Calu3 (cell line): ENCODE measurements around the gene AUH. TPM values are rescaled to one million over a fixed set of nuclear protein-coding genes. Genes with fewer than 3 reads are reported as not detected.
"Not testable (repeated sequence)": the region's sequence is repeated elsewhere in the genome, so short reads cannot be mapped to it uniquely, and the experiment has no call there.

Experiments used
- BruUV-seq: library from RNA; stranded (reverse); fragments of 400-500 nt; replicated peaks from 2 replicates; lab custom pipeline; 2021; lab: Mats Ljungman, UMichigan
- CTCF ChIA-PET: fragments of 300-600 bp; sonication (Branson Sonifier 250); formaldehyde crosslinking; loops from one replicate; lab custom pipeline; 2022; ENCODE audit warnings: antibody characterized with exemption; lab: Charles Lee
- DNase-seq: peaks from one replicate; pipeline ENCODE4 v3.0.0; 2022
- H3K27ac Mint-ChIP-seq: one replicate; pipeline ENCODE4 v1.8.0; 2022; ENCODE audit warnings: mixed read lengths; ENCODE audit not compliant: unreplicated experiment
- H3K27me3 Mint-ChIP-seq: one replicate; pipeline ENCODE4 v1.8.0; 2022; ENCODE audit warnings: mixed read lengths; ENCODE audit not compliant: unreplicated experiment
- H3K36me3 Mint-ChIP-seq: one replicate; pipeline ENCODE4 v1.8.0; 2022; ENCODE audit warnings: mild to moderate bottlenecking, moderate library complexity, mixed read lengths; ENCODE audit not compliant: insufficient read depth, unreplicated experiment
- H3K4me1 Mint-ChIP-seq: one replicate; pipeline ENCODE4 v1.8.0; 2022; ENCODE audit warnings: mild to moderate bottlenecking, low read depth, mixed read lengths; ENCODE audit not compliant: unreplicated experiment
- H3K4me3 Mint-ChIP-seq: one replicate; pipeline ENCODE4 v1.8.0; 2022; ENCODE audit warnings: mild to moderate bottlenecking, low read depth, moderate library complexity, mixed read lengths; ENCODE audit not compliant: unreplicated experiment
- H3K9me3 Mint-ChIP-seq: one replicate; pipeline ENCODE4 v1.8.0; 2022; ENCODE audit warnings: low read depth, mixed read lengths; ENCODE audit not compliant: unreplicated experiment
- CTCF ChIP-seq: fragments of 200-600 bp; IDR thresholded peaks from one replicate; pipeline ENCODE4 v1.8.0; 2022; ENCODE audit warnings: antibody characterized with exemption; ENCODE audit not compliant: unreplicated experiment
- intact Hi-C: fragments of 100-400 bp; cut with micrococcal nuclease; formaldehyde crosslinking; loops from one replicate; pipeline ENCODE4 v1.10.0; 2022; ENCODE audit not compliant: unreplicated experiment
- total RNA-seq: library from RNA; stranded (reverse); gene quantifications from 2 replicates; pipeline ENCODE4 v1.2.3, GENCODE V29; 2022

Gene AUH
- total RNA-seq, 1 experiment from 2014 or later, result 13.4 TPM

DNA sequence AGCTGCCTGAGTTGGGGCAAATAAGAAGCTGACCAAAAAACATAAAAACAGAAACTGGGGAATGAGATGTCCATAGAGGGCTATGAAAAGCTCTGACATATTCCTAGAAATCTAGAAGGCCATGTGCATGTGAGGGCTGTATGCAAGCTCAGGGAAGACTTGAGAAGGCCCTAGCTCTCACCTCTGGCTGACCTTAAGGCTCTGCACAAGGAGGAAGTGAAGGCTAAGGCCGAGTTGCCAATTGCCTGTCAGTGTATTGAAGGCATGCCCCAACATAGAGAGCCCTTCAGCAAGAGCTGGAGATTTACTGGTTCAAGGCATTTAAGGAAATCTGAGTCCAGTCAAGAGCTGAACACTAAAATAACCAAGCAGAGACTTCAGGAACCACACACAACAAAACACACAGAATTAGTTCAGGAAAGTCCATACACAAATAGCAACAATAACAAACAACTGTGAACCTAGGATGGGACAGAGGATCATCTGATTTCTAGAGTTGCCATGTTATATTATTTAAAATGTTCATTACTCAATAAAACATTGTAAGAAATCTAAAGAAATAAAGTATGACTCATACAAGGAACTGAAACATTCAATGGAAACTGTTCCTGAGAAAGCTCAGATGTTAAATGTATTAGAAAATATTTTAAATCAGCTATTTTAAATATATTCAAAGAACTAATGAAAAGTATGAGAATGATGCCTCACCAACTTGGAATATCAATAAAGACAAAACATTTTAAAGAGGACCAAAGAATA is 161.8 kb downstream of the AUH start:
- peak overlapping the region; percentile 85 for H3K27ac Mint-ChIP-seq
- no peaks in the 10 kb centered on the region for H3K27me3 Mint-ChIP-seq
- DNase-seq, result no peak
- CTCF ChIA-PET, result interaction anchor here (0.6 to 1.2 kb wide), 2 partner anchors 260 to 486 kb away, joined by 4 read pairs; no protein-coding TSS in a partner anchor
- H3K4me1 Mint-ChIP-seq, result peaks cover 26% of the 10 kb centered on the region
- intact Hi-C loops, result loop anchor here (5.0 to 10.0 kb wide), 2 partner anchors 165 to 222 kb away; partner anchors contain the start of gene NFIL3
- no peak overlapping the region for H3K4me3 Mint-ChIP-seq
- TF ChIP-seq CTCF, result no peak
- H3K9me3 Mint-ChIP-seq, result peaks cover 10% of the 10 kb centered on the region
- BruUV-seq, result no TSS peak
- peaks cover 10% of the 10 kb centered on the region for H3K36me3 Mint-ChIP-seq

- H3K4me3 Mint-ChIP-seq, DNase-seq, H3K27me3 Mint-ChIP-seq, CTCF ChIA-PET, BruUV-seq, H3K9me3 Mint-ChIP-seq: not testable (repeated sequence)
- intact Hi-C loops, result loop anchor here (5.0 to 10.0 kb wide), 2 partner anchors 164 to 223 kb away; partner anchors contain the start of gene NFIL3
- Mint-ChIP-seq H3K36me3 (peaks cover 10% of the 10 kb centered on the region), H3K27ac (peak overlapping the region; percentile 88), H3K4me1 (peaks cover 36% of the 10 kb centered on the region)
Measured at GRCh38 chr9:91198881-91199280, 162.8 kb downstream of the AUH start.

GRCh38 chr9:91198405-91198804 is 163.3 kb downstream of the AUH start:
- Mint-ChIP-seq H3K9me3 (peaks cover 10% of the 10 kb centered on the region), H3K27me3 (no peaks in the 10 kb centered on the region), H3K4me1 (peaks cover 41% of the 10 kb centered on the region), H3K36me3 (peaks cover 15% of the 10 kb centered on the region), H3K27ac (peak overlapping the region; percentile 88), H3K4me3 (no peak overlapping the region)
- CTCF ChIA-PET, result interaction anchor here (0.6 to 1.5 kb wide), 7 partner anchors 10 to 229 kb away, joined by 3 to 8 read pairs (median 4); no protein-coding TSS in a partner anchor
- no peak for DNase-seq
- BruUV-seq, result no TSS peak
- no peak for TF ChIP-seq CTCF
- intact Hi-C loops, result loop anchor here (5.0 to 10.0 kb wide), 2 partner anchors 164 to 224 kb away; partner anchors contain the start of gene NFIL3

DNA sequence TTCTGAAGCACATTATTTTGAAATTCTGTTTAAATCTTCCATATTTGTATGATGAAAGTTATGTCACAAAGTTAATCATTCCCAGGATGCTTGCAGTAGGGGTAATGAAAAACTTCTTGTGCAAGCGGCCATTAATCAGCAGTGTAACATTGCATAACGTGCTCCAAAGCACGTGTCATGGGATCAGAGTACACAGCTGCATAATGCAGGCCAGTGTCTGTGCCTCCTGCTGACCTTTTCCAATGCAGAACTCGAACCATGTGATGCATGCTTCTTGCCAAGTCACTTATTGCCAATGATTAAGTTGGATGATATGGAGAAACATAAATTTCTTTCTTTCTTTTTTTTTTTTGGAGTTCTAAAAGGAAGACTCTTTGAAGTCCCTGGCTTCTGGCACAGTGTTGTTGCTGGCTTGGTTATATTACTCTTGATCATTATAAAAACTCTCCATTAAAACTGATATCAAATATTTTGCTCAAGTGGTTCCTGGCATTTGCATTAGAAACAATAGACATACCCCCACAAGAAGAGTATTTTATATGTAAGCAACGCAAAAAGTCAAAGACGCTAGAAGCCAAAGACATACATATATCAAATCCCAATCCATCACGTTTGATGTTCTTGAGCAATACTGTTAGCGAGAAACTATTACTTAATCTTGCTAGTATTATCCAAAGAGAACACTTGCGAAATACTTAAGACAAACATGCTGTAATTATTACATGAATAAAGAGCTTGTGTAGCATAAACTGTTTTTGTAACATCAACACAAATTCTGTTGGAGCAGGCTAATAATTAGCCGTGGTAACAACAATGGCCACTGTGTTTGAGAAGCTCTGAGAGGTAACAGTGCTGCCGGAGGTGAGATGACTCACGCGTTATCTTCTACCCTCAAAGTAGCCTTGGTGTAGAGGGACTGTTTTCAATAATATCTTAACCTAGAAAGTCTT is 164.2 kb downstream of the AUH start:
- intact Hi-C loops, result loop anchor here (2.0 to 10.0 kb wide), 3 partner anchors 33 to 225 kb away; partner anchors contain the start of gene NFIL3
- H3K9me3 Mint-ChIP-seq, result peaks cover 8% of the 10 kb centered on the region
- no TSS peak for BruUV-seq
- H3K4me3 Mint-ChIP-seq, result no peak overlapping the region
- TF ChIP-seq CTCF, result no peak
- peaks cover 17% of the 10 kb centered on the region for H3K36me3 Mint-ChIP-seq
- CTCF ChIA-PET, result interaction anchor here (0.6 to 1.5 kb wide), 9 partner anchors 10 to 283 kb away, joined by 3 to 8 read pairs (median 4); no protein-coding TSS in a partner anchor
- H3K27me3 Mint-ChIP-seq, result no peaks in the 10 kb centered on the region
- H3K4me1 Mint-ChIP-seq, result peaks cover 43% of the 10 kb centered on the region
- H3K27ac Mint-ChIP-seq, result peak overlapping the region; percentile 88
- peak; percentile 74 for DNase-seq
